ENCODE data around the gene S1PR5.

- TF ChIP-seq, protein P1, sequence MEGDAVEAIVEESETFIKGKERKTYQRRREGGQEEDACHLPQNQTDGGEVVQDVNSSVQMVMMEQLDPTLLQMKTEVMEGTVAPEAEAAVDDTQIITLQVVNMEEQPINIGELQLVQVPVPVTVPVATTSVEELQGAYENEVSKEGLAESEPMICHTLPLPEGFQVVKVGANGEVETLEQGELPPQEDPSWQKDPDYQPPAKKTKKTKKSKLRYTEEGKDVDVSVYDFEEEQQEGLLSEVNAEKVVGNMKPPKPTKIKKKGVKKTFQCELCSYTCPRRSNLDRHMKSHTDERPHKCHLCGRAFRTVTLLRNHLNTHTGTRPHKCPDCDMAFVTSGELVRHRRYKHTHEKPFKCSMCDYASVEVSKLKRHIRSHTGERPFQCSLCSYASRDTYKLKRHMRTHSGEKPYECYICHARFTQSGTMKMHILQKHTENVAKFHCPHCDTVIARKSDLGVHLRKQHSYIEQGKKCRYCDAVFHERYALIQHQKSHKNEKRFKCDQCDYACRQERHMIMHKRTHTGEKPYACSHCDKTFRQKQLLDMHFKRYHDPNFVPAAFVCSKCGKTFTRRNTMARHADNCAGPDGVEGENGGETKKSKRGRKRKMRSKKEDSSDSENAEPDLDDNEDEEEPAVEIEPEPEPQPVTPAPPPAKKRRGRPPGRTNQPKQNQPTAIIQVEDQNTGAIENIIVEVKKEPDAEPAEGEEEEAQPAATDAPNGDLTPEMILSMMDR (conservative IDR thresholded peaks at IDR 0.05; ENCODE audit: low read depth, low read length), result no peak
- TF ChIP-seq EZH2 (IDR thresholded peaks at IDR 0.05; ENCODE audit: low read length, unreplicated experiment), result no peak
These were observed 49.6 kb upstream of the S1PR5 start for GRCh38 chr19:10566658-10567410.

Data from PC-3 (cell line).